IPS-18a (cell line): ENCODE results near the gene GNG7.
"Not testable (repeated sequence)": the region's sequence is repeated elsewhere in the genome, so short reads cannot be mapped to it uniquely, and the experiment has no call there.

Experiments
- H3K27ac ChIP-seq: one replicate; pipeline ENCODE4 v1.5.1; 2013; ENCODE audit warnings: low read length
- H3K27me3 ChIP-seq: one replicate; pipeline ENCODE4 v1.6.1; 2013; ENCODE audit warnings: mild to moderate bottlenecking, low read length; ENCODE audit not compliant: control insufficient read depth, insufficient read depth
- H3K36me3 ChIP-seq: one replicate; pipeline ENCODE4 v1.6.1; 2013; ENCODE audit warnings: low read depth, low read length; ENCODE audit not compliant: control insufficient read depth
- H3K4me1 ChIP-seq: one replicate; pipeline ENCODE4 v1.6.1; 2013; ENCODE audit warnings: low read depth, low read length; ENCODE audit not compliant: control insufficient read depth
- H3K4me3 ChIP-seq: one replicate; pipeline ENCODE4 v1.5.1; 2013; ENCODE audit warnings: low read length
- H3K9ac ChIP-seq: one replicate; pipeline ENCODE4 v1.6.1; 2013; ENCODE audit warnings: mild to moderate bottlenecking, low read length, moderate library complexity
- H3K9me3 ChIP-seq: one replicate; pipeline ENCODE4 v1.6.1; 2013; ENCODE audit warnings: low read depth, low read length; ENCODE audit not compliant: control insufficient read depth

Gene GNG7

DNA sequence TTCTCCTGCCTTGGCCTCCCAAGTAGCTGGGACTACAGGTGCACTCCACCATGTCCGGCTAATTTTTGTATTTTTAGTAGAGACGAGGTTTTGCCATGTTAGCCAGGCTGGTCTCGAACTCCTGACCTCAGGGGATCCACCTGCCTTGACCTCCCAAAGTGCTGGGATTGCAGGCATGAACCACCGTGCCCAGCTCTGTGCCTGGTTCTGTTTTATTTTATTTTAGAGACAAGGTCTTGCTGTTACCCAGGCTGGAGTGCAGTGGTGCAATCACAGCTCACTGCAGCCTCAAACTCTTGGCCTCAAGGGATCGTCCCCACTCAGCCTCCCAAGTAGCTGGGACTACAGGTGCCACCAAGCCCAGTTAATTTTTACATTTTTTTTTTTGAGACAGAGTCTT, 122.1 kb downstream of the GNG7 start:
- H3K4me3 ChIP-seq, H3K36me3 ChIP-seq, H3K9ac ChIP-seq, H3K27ac ChIP-seq, H3K9me3 ChIP-seq: not testable (repeated sequence)
- Histone ChIP-seq H3K4me1 (peaks cover 13% of the 10 kb centered on the region), H3K27me3 (peaks cover 18% of the 10 kb centered on the region)

DNA sequence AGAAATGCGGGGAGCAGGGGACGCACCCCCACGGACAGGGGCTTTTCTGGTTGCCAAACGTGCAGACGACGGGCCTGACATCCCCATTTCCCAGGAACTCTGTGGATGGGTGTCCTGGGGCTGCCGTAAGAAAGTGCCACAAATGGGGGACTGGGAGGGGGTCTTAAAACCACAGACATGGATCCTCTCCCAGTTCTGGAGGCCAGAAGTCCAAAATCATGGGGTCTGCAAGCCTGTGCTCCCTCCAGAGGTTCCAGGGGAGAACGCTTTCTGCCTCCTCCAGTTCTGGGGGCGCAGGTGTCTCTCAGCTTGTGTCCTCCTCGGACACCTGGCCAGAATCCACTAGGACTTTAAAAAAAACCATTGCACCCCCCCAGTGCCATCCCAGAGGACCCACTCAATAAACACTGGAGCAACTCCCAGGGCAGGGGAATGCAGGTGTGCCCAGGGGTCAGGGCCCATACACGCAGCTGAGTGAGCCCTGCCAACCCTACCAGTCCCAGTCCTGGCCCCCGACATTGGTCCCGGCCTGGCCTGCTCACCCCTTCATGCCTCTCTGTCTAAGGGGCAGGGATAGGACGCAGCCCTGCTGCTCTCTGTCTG, 122.7 kb downstream of the GNG7 start:
- no peak overlapping the region for H3K27ac ChIP-seq
- no peak overlapping the region for H3K9ac ChIP-seq
- peaks cover 13% of the 10 kb centered on the region for H3K4me1 ChIP-seq
- peak overlapping the region; percentile 63 for H3K4me3 ChIP-seq
- H3K9me3 ChIP-seq: no peaks in the 10 kb centered on the region
- H3K27me3 ChIP-seq: peaks cover 18% of the 10 kb centered on the region
- H3K36me3 ChIP-seq: no peaks in the 10 kb centered on the region

DNA sequence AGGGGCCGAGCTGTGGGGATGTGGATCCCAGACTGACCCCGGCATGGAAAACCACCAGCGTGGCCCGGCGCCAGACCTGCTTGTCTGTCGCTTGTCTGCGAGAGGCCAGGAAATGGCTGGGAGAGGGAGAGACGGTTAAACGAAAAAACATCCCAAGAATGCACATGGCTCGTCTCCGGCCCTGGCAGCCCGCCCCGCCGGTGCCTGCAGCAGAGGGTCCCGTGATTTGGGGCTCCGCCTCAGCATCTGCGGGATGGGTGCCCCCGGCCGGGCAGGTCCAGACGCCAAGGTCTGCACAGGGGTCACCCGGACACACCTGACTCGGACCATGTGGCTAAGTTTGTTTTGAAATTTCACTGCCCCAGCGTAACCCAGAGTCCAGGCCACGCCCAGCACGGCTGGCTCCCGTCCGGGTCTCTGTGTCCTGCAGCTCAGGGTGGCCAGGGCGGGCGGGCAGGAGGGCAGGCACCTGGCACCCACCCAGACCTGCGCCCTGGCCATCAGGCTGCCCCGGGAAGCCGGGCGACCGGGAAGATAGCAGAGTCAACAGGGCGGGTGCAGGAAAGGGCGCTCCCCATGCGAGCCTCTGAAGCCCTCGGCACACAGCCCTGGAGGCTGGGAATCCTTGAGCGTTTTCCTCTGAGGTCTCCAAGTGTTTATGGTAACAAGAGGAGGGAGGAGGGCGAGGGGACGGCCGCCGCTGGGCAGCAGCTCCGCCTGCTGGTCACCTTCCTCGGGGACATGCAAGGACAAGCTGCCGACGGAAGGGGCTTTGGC, 123.4 kb downstream of the GNG7 start:
- Histone ChIP-seq H3K4me1 (peaks cover 13% of the 10 kb centered on the region), H3K4me3 (peak overlapping the region; percentile 63), H3K27me3 (peaks cover 18% of the 10 kb centered on the region), H3K36me3 (no peaks in the 10 kb centered on the region), H3K9me3 (no peaks in the 10 kb centered on the region), H3K9ac (peak overlapping the region; percentile 46), H3K27ac (no peak overlapping the region)

DNA sequence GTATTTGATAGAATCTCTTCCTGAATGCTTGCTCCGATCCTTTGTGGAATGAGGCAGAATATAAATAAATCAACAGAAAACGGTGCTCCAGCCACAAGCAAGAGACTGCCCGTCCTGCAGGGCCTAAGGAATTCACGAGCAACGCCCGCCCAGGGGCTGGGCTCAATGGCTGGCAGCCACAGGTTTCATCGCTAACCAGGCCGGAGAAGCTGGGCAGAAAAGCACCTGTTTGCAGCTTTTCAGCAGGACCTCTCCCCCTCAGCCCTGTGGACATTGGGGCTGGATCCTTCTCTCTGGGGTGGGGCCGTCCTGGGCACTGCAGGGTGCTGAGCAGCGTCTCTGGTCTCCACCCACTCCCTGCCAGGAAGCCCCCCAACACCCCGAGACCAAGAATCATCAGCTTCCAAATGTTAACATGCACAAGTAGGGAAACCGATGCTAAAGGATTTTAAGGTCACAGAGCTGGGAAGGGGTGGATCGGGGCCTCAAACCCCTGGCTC, 124.1 kb downstream of the GNG7 start:
- H3K9me3 ChIP-seq: no peaks in the 10 kb centered on the region
- peaks cover 18% of the 10 kb centered on the region for H3K27me3 ChIP-seq
- peaks cover 13% of the 10 kb centered on the region for H3K4me1 ChIP-seq
- H3K36me3 ChIP-seq: no peaks in the 10 kb centered on the region
- H3K4me3 ChIP-seq: peak overlapping the region; percentile 63
- H3K9ac ChIP-seq: peak overlapping the region; percentile 46
- H3K27ac ChIP-seq: no peak overlapping the region

DNA sequence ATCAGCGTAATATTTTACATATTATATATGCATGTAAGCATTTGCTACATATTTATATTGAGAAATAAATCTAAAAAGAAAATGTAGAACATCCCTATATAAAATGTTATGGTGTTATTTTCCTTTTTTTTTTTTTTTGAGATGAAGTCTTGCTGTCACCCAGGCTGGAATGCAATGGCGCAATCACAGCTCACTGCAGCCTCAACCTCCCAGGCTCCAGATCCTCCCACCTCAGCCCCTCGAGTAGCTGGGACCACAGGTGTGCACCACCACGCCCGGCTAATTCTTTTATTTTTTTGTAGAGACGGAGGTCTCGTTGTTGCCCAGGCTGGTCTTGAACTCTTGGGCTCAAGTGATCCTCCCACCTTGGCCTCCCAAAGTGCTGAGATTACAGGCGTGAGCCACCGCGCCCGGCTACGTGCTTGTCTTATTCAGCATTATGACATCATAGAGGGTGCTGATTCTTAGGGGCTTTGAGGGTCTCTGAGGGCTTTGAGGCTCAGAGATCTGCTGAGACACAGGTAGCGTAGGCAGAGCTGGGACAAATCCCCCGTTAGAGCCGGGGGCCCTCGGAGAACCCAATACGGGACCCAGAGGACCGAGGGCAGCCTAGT, 124.7 kb downstream of the GNG7 start:
- Histone ChIP-seq H3K27me3 (peaks cover 18% of the 10 kb centered on the region), H3K4me3 (no peak overlapping the region), H3K9ac (no peak overlapping the region), H3K27ac (no peak overlapping the region), H3K36me3 (no peaks in the 10 kb centered on the region), H3K4me1 (peaks cover 13% of the 10 kb centered on the region), H3K9me3 (no peaks in the 10 kb centered on the region)

DNA sequence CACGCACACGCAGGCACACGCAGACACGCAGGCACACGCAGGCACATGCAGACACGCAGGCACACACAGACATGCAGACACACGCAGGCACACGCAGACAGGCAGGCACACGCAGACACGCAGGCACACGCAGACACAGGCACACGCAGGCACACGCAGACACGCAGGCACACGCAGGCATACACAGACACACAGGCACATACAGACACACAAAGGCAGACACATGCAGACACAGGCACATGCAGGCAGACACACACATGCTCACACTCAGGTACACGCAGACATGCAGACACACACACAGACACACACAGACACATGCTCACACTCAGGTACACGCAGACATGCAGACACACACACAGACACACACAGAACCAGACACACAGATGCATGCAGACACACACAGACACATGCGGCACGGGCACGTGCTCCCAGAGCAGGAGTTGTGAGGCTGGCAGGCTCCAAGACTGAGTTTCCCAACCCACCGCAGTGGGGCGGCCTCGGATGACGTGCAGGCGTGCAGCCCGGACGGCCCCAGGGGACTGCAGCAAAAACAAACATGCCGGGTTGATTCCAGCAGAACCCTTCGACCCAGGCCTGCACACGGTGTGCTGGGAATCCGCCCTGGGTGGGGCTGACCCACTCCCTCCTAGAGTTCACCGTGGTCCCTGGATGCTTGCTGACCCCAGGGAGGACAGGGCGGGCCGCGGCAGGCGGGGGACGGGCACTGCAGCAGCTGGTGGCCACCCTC, 126.6 kb downstream of the GNG7 start:
- no peaks in the 10 kb centered on the region for H3K36me3 ChIP-seq
- H3K4me3 ChIP-seq: no peak overlapping the region
- no peak overlapping the region for H3K27ac ChIP-seq
- peaks cover 9% of the 10 kb centered on the region for H3K4me1 ChIP-seq
- H3K9ac ChIP-seq: no peak overlapping the region
- H3K9me3 ChIP-seq: no peaks in the 10 kb centered on the region
- H3K27me3 ChIP-seq: peaks cover 18% of the 10 kb centered on the region

DNA sequence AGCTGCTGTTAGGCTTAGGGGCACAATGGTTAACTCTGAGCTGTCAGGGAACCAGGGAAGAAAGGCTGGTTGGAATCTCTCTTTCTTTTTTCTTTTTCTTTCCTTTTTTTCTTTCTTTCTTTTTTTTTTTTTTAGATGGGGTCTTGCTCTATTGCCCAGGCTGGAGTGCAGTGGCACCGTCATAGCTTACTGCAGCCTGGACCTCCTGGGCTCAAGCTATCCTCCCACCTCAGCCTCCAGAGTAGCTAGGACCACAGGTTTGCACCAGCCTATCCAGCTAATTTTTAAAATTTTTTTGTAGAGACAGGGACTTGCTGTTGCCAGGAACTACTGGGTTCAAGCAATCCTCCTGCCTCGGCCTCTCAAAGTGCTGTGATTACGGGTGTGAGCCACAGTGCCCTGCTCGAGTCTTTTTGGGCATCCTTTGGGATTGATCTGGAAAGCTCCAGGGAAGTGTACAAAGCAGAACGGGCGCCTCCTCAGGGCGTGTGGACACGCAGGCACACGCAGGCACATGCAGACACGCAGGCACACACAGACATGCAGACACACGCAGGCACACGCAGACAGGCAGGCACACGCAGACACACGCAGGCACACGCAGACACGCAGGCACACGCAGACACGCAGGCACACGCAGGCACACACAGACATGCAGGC, 127.4 kb downstream of the GNG7 start:
- Histone ChIP-seq H3K4me3 (no peak overlapping the region), H3K27ac (no peak overlapping the region), H3K9me3 (no peaks in the 10 kb centered on the region), H3K9ac (no peak overlapping the region), H3K36me3 (no peaks in the 10 kb centered on the region), H3K4me1 (peaks cover 9% of the 10 kb centered on the region), H3K27me3 (peaks cover 15% of the 10 kb centered on the region)

DNA sequence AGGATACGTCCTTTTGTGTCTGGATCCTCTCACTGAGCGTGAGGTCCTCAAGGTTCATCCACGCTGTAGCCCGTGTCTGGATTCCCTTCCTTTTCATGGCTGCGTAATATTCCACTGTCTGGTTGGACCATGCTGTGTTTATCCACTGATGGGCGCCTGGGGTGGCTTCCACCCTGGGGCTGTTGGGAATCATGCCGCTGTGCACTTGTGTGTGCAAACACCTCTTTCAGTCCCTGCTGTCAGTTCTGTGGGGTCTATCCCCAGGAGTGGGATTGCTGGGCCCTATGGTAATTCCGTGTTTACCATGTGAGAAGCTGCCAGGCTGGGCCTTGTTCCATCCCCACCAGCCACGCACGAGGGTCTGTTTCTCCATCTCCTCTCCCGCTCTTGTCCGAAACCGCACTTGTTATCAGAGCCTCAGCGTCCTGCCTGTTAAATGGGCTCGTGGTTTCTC, 128.0 kb downstream of the GNG7 start:
- no peaks in the 10 kb centered on the region for H3K36me3 ChIP-seq
- H3K4me3 ChIP-seq: no peak overlapping the region
- H3K27me3 ChIP-seq: peaks cover 9% of the 10 kb centered on the region
- no peak overlapping the region for H3K27ac ChIP-seq
- peaks cover 5% of the 10 kb centered on the region for H3K4me1 ChIP-seq
- H3K9ac ChIP-seq: no peak overlapping the region
- H3K9me3 ChIP-seq: no peaks in the 10 kb centered on the region

DNA sequence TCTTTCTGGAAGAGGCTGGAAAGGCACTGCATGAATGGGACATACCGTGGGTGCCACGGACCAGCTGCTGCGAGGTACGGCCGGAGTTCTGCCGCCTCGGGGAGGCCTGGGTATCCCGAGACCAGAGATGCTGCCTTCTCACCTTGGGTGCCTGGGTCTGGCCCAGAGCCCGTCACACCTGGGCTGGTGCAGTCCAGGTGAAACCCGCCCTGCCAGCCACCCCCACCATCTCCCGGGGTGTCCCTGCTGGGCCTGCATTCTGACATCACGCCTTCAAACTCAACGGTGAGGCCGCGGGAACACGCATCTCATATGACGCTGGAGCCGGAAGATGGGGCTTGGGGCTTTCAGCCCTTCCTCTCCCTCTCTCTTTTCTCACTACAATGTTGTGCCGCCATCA, 128.6 kb downstream of the GNG7 start:
- Histone ChIP-seq H3K4me3 (no peak overlapping the region), H3K4me1 (peaks cover 4% of the 10 kb centered on the region), H3K9me3 (no peaks in the 10 kb centered on the region), H3K27ac (no peak overlapping the region), H3K27me3 (peaks cover 9% of the 10 kb centered on the region), H3K9ac (no peak overlapping the region), H3K36me3 (no peaks in the 10 kb centered on the region)

DNA sequence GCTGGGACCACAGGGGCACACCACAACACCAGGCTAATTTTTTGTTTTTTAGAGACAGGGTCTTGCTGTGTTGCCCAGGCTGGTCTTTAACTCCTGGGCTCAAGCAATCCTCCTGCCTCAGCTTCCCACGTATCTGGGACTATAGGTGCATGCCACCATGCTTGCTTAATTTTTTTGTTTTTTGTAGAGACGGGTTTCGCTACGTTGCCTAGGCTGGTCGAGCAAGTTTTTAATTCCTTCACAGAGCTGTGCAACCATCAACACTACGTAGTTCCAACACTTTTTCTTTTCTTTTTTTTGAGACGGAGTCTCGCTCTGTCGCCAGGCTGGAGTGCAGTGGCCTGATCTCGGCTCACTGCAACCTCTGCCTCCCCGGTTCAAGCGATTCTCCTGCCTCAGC, 130.3 kb downstream of the GNG7 start:
- not testable (repeated sequence) for H3K27me3 ChIP-seq, H3K36me3 ChIP-seq, H3K4me1 ChIP-seq, H3K9me3 ChIP-seq, H3K27ac ChIP-seq, H3K9ac ChIP-seq, H3K4me3 ChIP-seq
